Peyer's patch (tissue), 4 donors: ENCODE data around the gene AKAP13. TPM values are rescaled to one million over a fixed set of nuclear protein-coding genes. Genes with fewer than 3 reads are reported as not detected.

Experiments
- DNase-seq, 3 donors: peaks; one replicate each; pipeline ENCODE4 v3.0.0-alpha.2; 2017 to 2019
- H3K27ac ChIP-seq, 4 donors: fragments of 200-600 bp; sonication (generic); one replicate each; pipeline ENCODE4 v1.5.1; 2016 to 2019
- H3K27me3 ChIP-seq, 2 donors: fragments of 200-600 bp; sonication (generic); one replicate each; pipeline ENCODE4 v1.5.1; 2019
- H3K36me3 ChIP-seq, 3 donors: fragments of 200-600 bp; sonication (generic); one replicate each; pipeline ENCODE4 v1.5.1; 2016 to 2019
- H3K4me1 ChIP-seq, 4 donors: fragments of 200-600 bp; sonication (generic); one replicate each; pipeline ENCODE4 v1.5.1; 2016 to 2019
- H3K4me3 ChIP-seq, 4 donors: fragments of 200-600 bp; sonication (generic); 1 replicate in 3 of 4; 2 replicates in 1 of 4; pipeline ENCODE4 v1.5.1; 2016 to 2019; ENCODE audit warnings: mild to moderate bottlenecking in 1 of 4
- H3K9me3 ChIP-seq, 4 donors: fragments of 200-600 bp; sonication (generic); one replicate each; pipeline ENCODE4 v1.5.1; 2016 to 2019; ENCODE audit warnings: mild to moderate bottlenecking in 1 of 4
- CTCF ChIP-seq, 6 experiments: fragments of 450-650 bp in 4 of 6; fragments of 200-600 bp in 2 of 6; sonication (generic) in 1 of 6; IDR thresholded peaks; one replicate each; pipeline ENCODE4 v1.5.1; 2017 to 2019; ENCODE audit warnings: antibody characterized with exemption in 6 of 6, mild to moderate bottlenecking in 3 of 6, moderate library complexity in 1 of 6
- POLR2A ChIP-seq, 2 donors: fragments of 450-650 bp; IDR thresholded peaks; one replicate each; pipeline ENCODE4 v1.5.1; 2017; ENCODE audit warnings: antibody characterized with exemption in 2 of 2, mild to moderate bottlenecking in 2 of 2, moderate library complexity in 2 of 2
- total RNA-seq, 4 donors: library from RNA; depleted of rRNA; stranded (reverse); fragments of >200 nt; gene quantifications; one replicate each; pipeline ENCODE4 v1.1.0, GENCODE V29; 2016

The AKAP13 gene
- total RNA-seq, 4 donors from 2014 or later: 166 to 742 (median 242) TPM

GRCh38 chr15:85754989-85755388 lies 374.6 kb downstream of the AKAP13 start:
- Histone ChIP-seq H3K27ac (no peak overlapping the region), H3K4me3 (no peak overlapping the region), H3K4me1 (peaks cover 0 to 14% (median 0%) of the 10 kb centered on the region in 4 donors), H3K36me3 (peaks cover 0 to 28% (median 0%) of the 10 kb centered on the region in 3 donors), H3K27me3 (no peaks in the 10 kb centered on the region), H3K9me3 (no peaks in the 10 kb centered on the region)
- DNase-seq: peak in 2 of 3 donors; percentile 37
- TF ChIP-seq CTCF (IDR thresholded peaks at IDR 0.05) (no peak), POLR2A (IDR thresholded peaks at IDR 0.05) (no peak)

- Histone ChIP-seq H3K4me3 (no peak overlapping the region), H3K27ac (no peak overlapping the region), H3K4me1 (peaks cover 0 to 12% (median 0%) of the 10 kb centered on the region in 4 donors), H3K27me3 (no peaks in the 10 kb centered on the region), H3K9me3 (no peaks in the 10 kb centered on the region), H3K36me3 (peaks cover 0 to 32% (median 0%) of the 10 kb centered on the region in 3 donors)
- DNase-seq: peak in 2 of 3 donors; percentile 34 to 37
- no peak for TF ChIP-seq POLR2A (IDR thresholded peaks at IDR 0.05)
- TF ChIP-seq CTCF (IDR thresholded peaks at IDR 0.05): no peak
Measured at GRCh38 chr15:85755471-85755870, 375.1 kb downstream of the AKAP13 start.

GRCh38 chr15:85755942-85756341 lies 375.5 kb downstream of the AKAP13 start:
- no peak overlapping the region for H3K27ac ChIP-seq

GRCh38 chr15:85756411-85757072 lies 376.1 kb downstream of the AKAP13 start:
- peaks cover 0 to 38% (median 0%) of the 10 kb centered on the region in 3 donors for H3K36me3 ChIP-seq
- TF ChIP-seq POLR2A (IDR thresholded peaks at IDR 0.05): no peak
- TF ChIP-seq CTCF (IDR thresholded peaks at IDR 0.05): no peak
- no peak overlapping the region for H3K27ac ChIP-seq
- H3K4me1 ChIP-seq: peaks cover 0 to 1% (median 0%) of the 10 kb centered on the region in 4 donors
- no peak overlapping the region for H3K4me3 ChIP-seq
- peak in 2 of 3 donors; percentile 29 to 41 for DNase-seq
- no peaks in the 10 kb centered on the region for H3K9me3 ChIP-seq
- H3K27me3 ChIP-seq: no peaks in the 10 kb centered on the region

More at GRCh38 chr15:85755942-85756341, 375.5 kb downstream of the AKAP13 start:
- Histone ChIP-seq H3K36me3 (peaks cover 0 to 37% (median 0%) of the 10 kb centered on the region in 3 donors), H3K27me3 (no peaks in the 10 kb centered on the region), H3K9me3 (no peaks in the 10 kb centered on the region), H3K4me3 (no peak overlapping the region), H3K4me1 (peaks cover 0 to 7% (median 0%) of the 10 kb centered on the region in 4 donors)
- TF ChIP-seq CTCF (IDR thresholded peaks at IDR 0.05) (no peak), POLR2A (IDR thresholded peaks at IDR 0.05) (no peak)
- DNase-seq: peak in 1 of 3 donors; percentile 24

- TF ChIP-seq POLR2A (IDR thresholded peaks at IDR 0.05) (no peak), CTCF (IDR thresholded peaks at IDR 0.05) (no peak)
- DNase-seq: peak in 2 of 3 donors; percentile 23 to 39
- Histone ChIP-seq H3K4me3 (no peak overlapping the region), H3K27me3 (no peaks in the 10 kb centered on the region), H3K27ac (no peak overlapping the region), H3K4me1 (no peaks in the 10 kb centered on the region), H3K9me3 (no peaks in the 10 kb centered on the region), H3K36me3 (peaks cover 0 to 38% (median 0%) of the 10 kb centered on the region in 3 donors)
Measured at GRCh38 chr15:85757073-85757938, 376.9 kb downstream of the AKAP13 start.
